Mammary epithelial cell (primary cell): ENCODE measurements around the gene MFF.

Experiments
- EZH2 ChIP-seq: IDR thresholded peaks from 2 replicates; pipeline ENCODE4 v1.6.1; 2012; ENCODE audit warnings: low read length, inconsistent platforms, borderline replicate concordance
- TF ChIP-seq, protein P1 (sequence below), 2 donors: IDR thresholded peaks in 1 of 2; conservative IDR thresholded peaks in 1 of 2; 2 replicates each; pipeline ENCODE4 v1.5.1; 2011 to 2012; ENCODE audit warnings: inconsistent platforms in 2 of 2, low read length in 2 of 2, mild to moderate bottlenecking in 2 of 2, control low read depth in 1 of 2, low read depth in 1 of 2; ENCODE audit not compliant: insufficient read depth in 1 of 2; ENCODE audit errors: extremely low read depth in 1 of 2

DNA sequence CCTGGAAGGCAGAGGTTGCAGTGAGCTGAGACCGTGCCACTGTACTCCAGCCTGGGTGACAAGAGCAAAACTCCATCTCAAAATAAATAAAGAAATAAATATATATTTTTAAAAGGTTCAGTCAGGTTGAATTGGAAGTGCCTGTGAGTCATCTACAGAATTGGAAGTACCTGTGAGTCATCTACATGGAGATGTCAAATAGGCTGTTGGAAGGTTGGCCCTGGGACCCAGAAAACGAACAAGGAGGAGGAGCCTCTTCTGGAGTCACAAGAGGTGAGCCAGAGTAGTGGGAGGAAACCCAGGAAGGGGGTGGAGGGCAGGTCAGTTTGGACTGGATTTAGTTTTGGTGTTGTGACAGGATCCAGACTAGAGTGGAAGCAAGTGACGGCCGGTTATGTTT lies 77.9 kb downstream of the MFF start:
- TF ChIP-seq, protein P1, sequence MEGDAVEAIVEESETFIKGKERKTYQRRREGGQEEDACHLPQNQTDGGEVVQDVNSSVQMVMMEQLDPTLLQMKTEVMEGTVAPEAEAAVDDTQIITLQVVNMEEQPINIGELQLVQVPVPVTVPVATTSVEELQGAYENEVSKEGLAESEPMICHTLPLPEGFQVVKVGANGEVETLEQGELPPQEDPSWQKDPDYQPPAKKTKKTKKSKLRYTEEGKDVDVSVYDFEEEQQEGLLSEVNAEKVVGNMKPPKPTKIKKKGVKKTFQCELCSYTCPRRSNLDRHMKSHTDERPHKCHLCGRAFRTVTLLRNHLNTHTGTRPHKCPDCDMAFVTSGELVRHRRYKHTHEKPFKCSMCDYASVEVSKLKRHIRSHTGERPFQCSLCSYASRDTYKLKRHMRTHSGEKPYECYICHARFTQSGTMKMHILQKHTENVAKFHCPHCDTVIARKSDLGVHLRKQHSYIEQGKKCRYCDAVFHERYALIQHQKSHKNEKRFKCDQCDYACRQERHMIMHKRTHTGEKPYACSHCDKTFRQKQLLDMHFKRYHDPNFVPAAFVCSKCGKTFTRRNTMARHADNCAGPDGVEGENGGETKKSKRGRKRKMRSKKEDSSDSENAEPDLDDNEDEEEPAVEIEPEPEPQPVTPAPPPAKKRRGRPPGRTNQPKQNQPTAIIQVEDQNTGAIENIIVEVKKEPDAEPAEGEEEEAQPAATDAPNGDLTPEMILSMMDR (conservative IDR thresholded peaks at IDR 0.05 in 1 of 2, IDR thresholded peaks at IDR 0.05 in 1 of 2; ENCODE audit: extremely low read depth in 1 of 2, insufficient read depth in 1 of 2, low read depth in 1 of 2, low read length in 2 of 2) = no peak
- TF ChIP-seq EZH2 = no peak
